OCI-LY7 (cell line): ENCODE data around the gene GALNT9. TPM values are rescaled to one million over a fixed set of nuclear protein-coding genes. Genes with fewer than 3 reads are reported as not detected.
"Not testable (repeated sequence)": the region's sequence is repeated elsewhere in the genome, so short reads cannot be mapped to it uniquely, and the experiment has no call there.

Experiments
- BruUV-seq: library from RNA; stranded (reverse); fragments of 400-500 nt; replicated peaks from 2 replicates; lab custom pipeline; 2021; lab: Mats Ljungman, UMichigan
- CTCF ChIA-PET: fragments of 300-600 bp; sonication (Branson Sonifier 250); formaldehyde crosslinking; loops from one replicate; lab custom pipeline; 2022; ENCODE audit warnings: antibody characterized with exemption; ENCODE audit not compliant: unreplicated experiment; lab: Charles Lee
- POLR2A ChIA-PET: fragments of 300-600 bp; sonication (Branson Sonifier 250); formaldehyde crosslinking; loops from one replicate; lab custom pipeline; 2022; ENCODE audit warnings: antibody characterized with exemption; lab: Charles Lee
- DNase-seq: peaks from one replicate; pipeline ENCODE4 v3.0.0-alpha.2; 2015; ENCODE audit warnings: low spot score
- H2AFZ ChIP-seq: fragments of 200-600 bp; sonication (generic), shearing (Covaris generic); 2 replicates; pipeline ENCODE4 v1.6.1; 2014; ENCODE audit warnings: mild to moderate bottlenecking, antibody characterized with exemption, low read length, moderate library complexity
- H3K27ac ChIP-seq: fragments of 200-600 bp; sonication (generic); 2 replicates; pipeline ENCODE4 v1.5.1; 2014; ENCODE audit warnings: mixed run types, low read depth, mild to moderate bottlenecking, moderate library complexity, low read length, inconsistent platforms; ENCODE audit not compliant: poor library complexity, severe bottlenecking
- H3K36me3 ChIP-seq: fragments of 200-600 bp; sonication (generic); 2 replicates; pipeline ENCODE4 v1.6.1; 2014; ENCODE audit warnings: mild to moderate bottlenecking, antibody characterized with exemption, low read length, moderate library complexity, mixed read lengths; ENCODE audit not compliant: insufficient read depth
- H3K4me1 ChIP-seq: fragments of 200-600 bp; sonication (generic); 2 replicates; pipeline ENCODE4 v1.5.1; 2014; ENCODE audit warnings: mild to moderate bottlenecking, low read length; ENCODE audit not compliant: insufficient read depth, poor library complexity, severe bottlenecking
- H3K4me2 ChIP-seq: fragments of 200-600 bp; sonication (generic); 2 replicates; pipeline ENCODE4 v1.6.1; 2014; ENCODE audit warnings: mild to moderate bottlenecking, low read length
- H3K4me3 ChIP-seq: fragments of 200-600 bp; sonication (generic); 2 replicates; pipeline ENCODE4 v1.5.1; 2014; ENCODE audit warnings: mild to moderate bottlenecking, low read depth, low read length; ENCODE audit not compliant: poor library complexity, severe bottlenecking
- H3K79me2 ChIP-seq: fragments of 200-600 bp; sonication (generic); 2 replicates; pipeline ENCODE4 v1.6.1; 2016; ENCODE audit warnings: low read depth, mild to moderate bottlenecking, low read length, moderate library complexity, mixed read lengths; ENCODE audit not compliant: insufficient read depth
- H3K9me2 ChIP-seq: fragments of 200-600 bp; sonication (generic); 2 replicates; pipeline ENCODE4 v1.6.1; 2016; ENCODE audit warnings: mild to moderate bottlenecking, low read length, mixed read lengths; ENCODE audit not compliant: insufficient read depth
- H3K9me3 ChIP-seq: fragments of 200-600 bp; sonication (generic); 2 replicates; pipeline ENCODE4 v1.6.1; 2014; ENCODE audit warnings: mild to moderate bottlenecking, mixed run types, low read length, mixed read lengths
- H4K20me1 ChIP-seq: fragments of 200-600 bp; sonication (generic); 2 replicates; pipeline ENCODE4 v1.6.1; 2014; ENCODE audit warnings: mild to moderate bottlenecking, antibody characterized with exemption, low read length, moderate library complexity, mixed read lengths; ENCODE audit not compliant: insufficient read depth
- CTCF ChIP-seq: fragments of 200-600 bp; sonication (generic); conservative IDR thresholded peaks from 2 replicates; pipeline ENCODE4 v1.5.1; 2014; ENCODE audit warnings: mild to moderate bottlenecking, antibody characterized with exemption, low read length, moderate library complexity, mixed read lengths
- EZH2phosphoT487 ChIP-seq: fragments of 200-600 bp; sonication (generic); IDR thresholded peaks from 2 replicates; pipeline ENCODE4 v1.6.1; 2018; ENCODE audit warnings: low read depth, borderline replicate concordance, mild to moderate bottlenecking, mixed run types, antibody characterized with exemption, low read length, moderate library complexity, mixed read lengths
- intact Hi-C: fragments of 100-400 bp; cut with micrococcal nuclease; formaldehyde crosslinking; loops from one replicate; pipeline ENCODE4 v1.10.0; 2022; ENCODE audit not compliant: unreplicated experiment
- total RNA-seq, 2 experiments: library from RNA; depleted of rRNA in 1 of 2; stranded (reverse); fragments of >200 nt in 1 of 2; shearing (Covaris generic) in 1 of 2; gene quantifications; 2 replicates each; pipeline ENCODE4 v1.2.3, GENCODE V29; 2014 to 2022

Gene GALNT9
- total RNA-seq, 2 experiments from 2014 or later, result 0.28 TPM; not detected in 1

DNA sequence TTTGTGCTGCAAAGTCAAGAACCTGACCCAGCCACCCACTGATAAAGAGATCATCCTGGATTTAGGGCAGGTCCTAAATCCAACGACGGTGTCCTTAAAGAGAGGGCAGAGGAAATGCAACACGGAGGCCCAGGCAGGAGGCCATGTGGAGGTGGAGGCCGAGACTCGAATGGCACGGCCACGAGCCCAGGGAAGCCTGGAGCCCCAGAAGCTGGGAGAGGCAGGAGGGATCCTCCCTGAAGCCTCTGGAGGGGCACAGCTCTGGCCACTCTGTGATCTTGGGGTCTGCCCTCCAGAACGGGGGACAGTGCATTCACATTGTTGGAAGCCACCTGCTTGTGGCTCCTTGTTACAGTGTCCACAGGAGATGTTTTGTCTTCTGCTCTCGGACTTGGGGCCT is 63.0 kb downstream of the GALNT9 start:
- no peaks in the 10 kb centered on the region for H3K9me3 ChIP-seq
- H4K20me1 ChIP-seq, result no peaks in the 10 kb centered on the region
- no peak overlapping the region for H3K4me3 ChIP-seq
- TF ChIP-seq EZH2phosphoT487 (no peak), CTCF (no peak)
- ChIA-PET POLR2A (no interaction called here), CTCF (no interaction called here)
- no peak overlapping the region for H2AFZ ChIP-seq
- BruUV-seq, result no TSS peak
- intact Hi-C loops, result no loop called here
- H3K9me2 ChIP-seq, result no peaks in the 10 kb centered on the region
- no peaks in the 10 kb centered on the region for H3K36me3 ChIP-seq
- no peak for DNase-seq
- H3K4me1 ChIP-seq, result no peaks in the 10 kb centered on the region
- no peaks in the 10 kb centered on the region for H3K79me2 ChIP-seq
- H3K27ac ChIP-seq, result no peak overlapping the region
- no peak overlapping the region for H3K4me2 ChIP-seq

- H3K4me1 ChIP-seq, CTCF ChIA-PET, H2AFZ ChIP-seq, H3K4me3 ChIP-seq, DNase-seq, BruUV-seq, POLR2A ChIA-PET, H3K36me3 ChIP-seq, H3K9me3 ChIP-seq, H3K79me2 ChIP-seq, H4K20me1 ChIP-seq, H3K9me2 ChIP-seq, intact Hi-C loops, H3K4me2 ChIP-seq, H3K27ac ChIP-seq: not testable (repeated sequence)
Measured at GRCh38 chr12:132265822-132266221, 63.6 kb downstream of the GALNT9 start.

GRCh38 chr12:132265056-132265800 is 64.2 kb downstream of the GALNT9 start:
- ChIA-PET CTCF (no interaction called here), POLR2A (no interaction called here)
- H3K9me2 ChIP-seq, result no peaks in the 10 kb centered on the region
- H3K27ac ChIP-seq, result no peak overlapping the region
- DNase-seq, result no peak
- BruUV-seq, result no TSS peak
- intact Hi-C loops, result no loop called here
- H3K9me3 ChIP-seq, result no peaks in the 10 kb centered on the region
- no peaks in the 10 kb centered on the region for H3K4me1 ChIP-seq
- H3K79me2 ChIP-seq, result no peaks in the 10 kb centered on the region
- no peaks in the 10 kb centered on the region for H3K36me3 ChIP-seq
- no peak overlapping the region for H3K4me2 ChIP-seq
- no peak for TF ChIP-seq CTCF
- TF ChIP-seq EZH2phosphoT487, result no peak
- no peak overlapping the region for H2AFZ ChIP-seq
- no peaks in the 10 kb centered on the region for H4K20me1 ChIP-seq
- H3K4me3 ChIP-seq, result no peak overlapping the region
